ENCODE data around the gene SLC16A10. TPM values are rescaled to one million over a fixed set of nuclear protein-coding genes. Genes with fewer than 3 reads are reported as not detected.
A peak's percentile ranks its signal among the peaks of the same experiment; 100 is the strongest.

SLC16A10 gene
- total and polyA plus RNA-seq, 2 of the 13 experiments (the other 11 are each of a cell fraction or from before 2014, with no cell fraction given): 8.2 to 20.1 TPM

DNA sequence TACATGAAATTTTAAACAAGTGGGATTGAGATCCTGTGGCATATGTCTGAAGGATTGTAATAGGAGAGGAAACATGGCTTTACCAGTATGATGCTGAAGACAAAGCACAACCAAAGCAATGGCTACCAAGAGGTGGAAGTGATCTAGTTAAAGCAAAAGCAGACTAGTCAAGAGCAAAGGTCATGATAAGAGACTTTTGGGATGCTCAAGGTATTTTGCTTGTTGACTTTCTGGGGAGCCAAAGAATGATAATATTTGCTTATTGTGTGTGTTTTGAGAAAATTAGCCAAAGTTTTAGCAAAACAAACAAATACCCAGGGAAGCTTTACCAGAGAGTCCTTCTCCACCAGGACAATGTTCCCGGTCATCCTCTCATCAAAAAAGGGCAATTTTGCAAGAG, 20.3 kb downstream of the SLC16A10 start (continued):
- no peak for TF ChIP-seq SPEN (CRISPR knock-in tag; IDR thresholded peaks at IDR 0.05; ENCODE audit: low read depth)
- 0 out of 2 replicates have a peak, but pooled peaks have one; percentile 15 for TF ChIP-seq PITX1 (CRISPR knock-in tag; IDR thresholded peaks at IDR 0.05)
- no peak for TF ChIP-seq ZNF616 (CRISPR knock-in tag; IDR thresholded peaks at IDR 0.05; ENCODE audit: low read depth)
- TF ChIP-seq MAFK (conservative IDR thresholded peaks at IDR 0.05 in 1 of 2, IDR thresholded peaks at IDR 0.05 in 1 of 2; ENCODE audit: low read length in 2 of 2): no peak
- TF ChIP-seq NFIC (IDR thresholded peaks at IDR 0.05; ENCODE audit: low read length): 0 out of 2 replicates have a peak, but pooled peaks have one; percentile 46
- TF ChIP-seq DDIT3 (CRISPR knock-in tag; IDR thresholded peaks at IDR 0.05): no peak
- peak; percentile 33; the same call in 1 of the 2 replicates for TF ChIP-seq TCF7 (IDR thresholded peaks at IDR 0.05; ENCODE audit: low read depth)
- TF ChIP-seq NFKBIZ (CRISPR knock-in tag; IDR thresholded peaks at IDR 0.05): no peak
- TF ChIP-seq RCOR2 (CRISPR knock-in tag; IDR thresholded peaks at IDR 0.05): peak; percentile 55; the same call in 1 of the 2 replicates
- TF ChIP-seq HHEX (CRISPR knock-in tag; IDR thresholded peaks at IDR 0.05): no peak
- peak; percentile 32; the same call in 1 of the 2 replicates for TF ChIP-seq ZGPAT (CRISPR knock-in tag; IDR thresholded peaks at IDR 0.05)
- TF ChIP-seq TFDP1 (CRISPR knock-in tag; IDR thresholded peaks at IDR 0.05; ENCODE audit: borderline replicate concordance): no peak
- TF ChIP-seq ZNF773 (CRISPR knock-in tag; IDR thresholded peaks at IDR 0.05; ENCODE audit: borderline replicate concordance): no peak
- no peak for TF ChIP-seq MED13 (CRISPR knock-in tag; IDR thresholded peaks at IDR 0.05)
- TF ChIP-seq POGZ (CRISPR knock-in tag; IDR thresholded peaks at IDR 0.05): peak; percentile 32; the same call in 1 of the 2 replicates
- TF ChIP-seq DPF2 (CRISPR knock-in tag; IDR thresholded peaks at IDR 0.05; ENCODE audit: borderline replicate concordance, low read depth): peak; percentile 29; the same call in 1 of the 2 replicates
- TF ChIP-seq, protein P1, sequence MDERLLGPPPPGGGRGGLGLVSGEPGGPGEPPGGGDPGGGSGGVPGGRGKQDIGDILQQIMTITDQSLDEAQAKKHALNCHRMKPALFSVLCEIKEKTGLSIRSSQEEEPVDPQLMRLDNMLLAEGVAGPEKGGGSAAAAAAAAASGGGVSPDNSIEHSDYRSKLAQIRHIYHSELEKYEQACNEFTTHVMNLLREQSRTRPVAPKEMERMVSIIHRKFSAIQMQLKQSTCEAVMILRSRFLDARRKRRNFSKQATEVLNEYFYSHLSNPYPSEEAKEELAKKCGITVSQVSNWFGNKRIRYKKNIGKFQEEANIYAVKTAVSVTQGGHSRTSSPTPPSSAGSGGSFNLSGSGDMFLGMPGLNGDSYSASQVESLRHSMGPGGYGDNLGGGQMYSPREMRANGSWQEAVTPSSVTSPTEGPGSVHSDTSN (CRISPR knock-in tag; IDR thresholded peaks at IDR 0.05): no peak
- TF ChIP-seq, protein P2, sequence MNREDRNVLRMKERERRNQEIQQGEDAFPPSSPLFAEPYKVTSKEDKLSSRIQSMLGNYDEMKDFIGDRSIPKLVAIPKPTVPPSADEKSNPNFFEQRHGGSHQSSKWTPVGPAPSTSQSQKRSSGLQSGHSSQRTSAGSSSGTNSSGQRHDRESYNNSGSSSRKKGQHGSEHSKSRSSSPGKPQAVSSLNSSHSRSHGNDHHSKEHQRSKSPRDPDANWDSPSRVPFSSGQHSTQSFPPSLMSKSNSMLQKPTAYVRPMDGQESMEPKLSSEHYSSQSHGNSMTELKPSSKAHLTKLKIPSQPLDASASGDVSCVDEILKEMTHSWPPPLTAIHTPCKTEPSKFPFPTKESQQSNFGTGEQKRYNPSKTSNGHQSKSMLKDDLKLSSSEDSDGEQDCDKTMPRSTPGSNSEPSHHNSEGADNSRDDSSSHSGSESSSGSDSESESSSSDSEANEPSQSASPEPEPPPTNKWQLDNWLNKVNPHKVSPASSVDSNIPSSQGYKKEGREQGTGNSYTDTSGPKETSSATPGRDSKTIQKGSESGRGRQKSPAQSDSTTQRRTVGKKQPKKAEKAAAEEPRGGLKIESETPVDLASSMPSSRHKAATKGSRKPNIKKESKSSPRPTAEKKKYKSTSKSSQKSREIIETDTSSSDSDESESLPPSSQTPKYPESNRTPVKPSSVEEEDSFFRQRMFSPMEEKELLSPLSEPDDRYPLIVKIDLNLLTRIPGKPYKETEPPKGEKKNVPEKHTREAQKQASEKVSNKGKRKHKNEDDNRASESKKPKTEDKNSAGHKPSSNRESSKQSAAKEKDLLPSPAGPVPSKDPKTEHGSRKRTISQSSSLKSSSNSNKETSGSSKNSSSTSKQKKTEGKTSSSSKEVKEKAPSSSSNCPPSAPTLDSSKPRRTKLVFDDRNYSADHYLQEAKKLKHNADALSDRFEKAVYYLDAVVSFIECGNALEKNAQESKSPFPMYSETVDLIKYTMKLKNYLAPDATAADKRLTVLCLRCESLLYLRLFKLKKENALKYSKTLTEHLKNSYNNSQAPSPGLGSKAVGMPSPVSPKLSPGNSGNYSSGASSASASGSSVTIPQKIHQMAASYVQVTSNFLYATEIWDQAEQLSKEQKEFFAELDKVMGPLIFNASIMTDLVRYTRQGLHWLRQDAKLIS (CRISPR knock-in tag; IDR thresholded peaks at IDR 0.05): no peak
- TF ChIP-seq ZNF850 (CRISPR knock-in tag; conservative IDR thresholded peaks at IDR 0.05): no peak
- TF ChIP-seq FOXP4 (CRISPR knock-in tag; IDR thresholded peaks at IDR 0.05): peak; percentile 75
